ENCODE results near the gene RAPGEF5. TPM values are rescaled to one million over a fixed set of nuclear protein-coding genes. Genes with fewer than 3 reads are reported as not detected.

The RAPGEF5 gene
- total and polyA plus RNA-seq, 8 donors = 1.5 to 190 (median 12.7) TPM

GRCh38 chr7:22323714-22324113, 33.2 kb downstream of the RAPGEF5 start:
- no peak for DNase-seq
- TF ChIP-seq, protein P1, sequence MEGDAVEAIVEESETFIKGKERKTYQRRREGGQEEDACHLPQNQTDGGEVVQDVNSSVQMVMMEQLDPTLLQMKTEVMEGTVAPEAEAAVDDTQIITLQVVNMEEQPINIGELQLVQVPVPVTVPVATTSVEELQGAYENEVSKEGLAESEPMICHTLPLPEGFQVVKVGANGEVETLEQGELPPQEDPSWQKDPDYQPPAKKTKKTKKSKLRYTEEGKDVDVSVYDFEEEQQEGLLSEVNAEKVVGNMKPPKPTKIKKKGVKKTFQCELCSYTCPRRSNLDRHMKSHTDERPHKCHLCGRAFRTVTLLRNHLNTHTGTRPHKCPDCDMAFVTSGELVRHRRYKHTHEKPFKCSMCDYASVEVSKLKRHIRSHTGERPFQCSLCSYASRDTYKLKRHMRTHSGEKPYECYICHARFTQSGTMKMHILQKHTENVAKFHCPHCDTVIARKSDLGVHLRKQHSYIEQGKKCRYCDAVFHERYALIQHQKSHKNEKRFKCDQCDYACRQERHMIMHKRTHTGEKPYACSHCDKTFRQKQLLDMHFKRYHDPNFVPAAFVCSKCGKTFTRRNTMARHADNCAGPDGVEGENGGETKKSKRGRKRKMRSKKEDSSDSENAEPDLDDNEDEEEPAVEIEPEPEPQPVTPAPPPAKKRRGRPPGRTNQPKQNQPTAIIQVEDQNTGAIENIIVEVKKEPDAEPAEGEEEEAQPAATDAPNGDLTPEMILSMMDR (IDR thresholded peaks at IDR 0.05) = no peak
- TF ChIP-seq POLR2AphosphoS5 (IDR thresholded peaks at IDR 0.05) (no peak), POLR2A (IDR thresholded peaks at IDR 0.05) (no peak), EP300 (IDR thresholded peaks at IDR 0.05) (no peak)
- Histone ChIP-seq H3K36me3 (no peaks in the 10 kb centered on the region), H3K9me3 (no peaks in the 10 kb centered on the region), H3K27ac (no peak overlapping the region), H3K27me3 (no peaks in the 10 kb centered on the region), H3K4me1 (no peaks in the 10 kb centered on the region), H3K4me3 (no peak overlapping the region)
- WGBS, 5 donors = 88 to 94% (median 92%) methylated on average over 2 of the region's 2 CpGs
- intact Hi-C loops (cut with DNase I; ENCODE audit: low total_unique reads) = no loop called here

GRCh38 chr7:22320416-22320815, 36.5 kb downstream of the RAPGEF5 start:
- Histone ChIP-seq H3K4me1 (no peaks in the 10 kb centered on the region), H3K9me3 (no peaks in the 10 kb centered on the region), H3K27me3 (no peaks in the 10 kb centered on the region), H3K27ac (no peak overlapping the region), H3K4me3 (no peak overlapping the region), H3K36me3 (no peaks in the 10 kb centered on the region)
- DNase-seq = no peak
- WGBS, 5 donors = 65 to 87% (median 85%) methylated on average over 2 of the region's 2 CpGs
- intact Hi-C loops (cut with DNase I; ENCODE audit: low total_unique reads) = no loop called here
- TF ChIP-seq EP300 (IDR thresholded peaks at IDR 0.05) (no peak), POLR2A (IDR thresholded peaks at IDR 0.05) (no peak), POLR2AphosphoS5 (IDR thresholded peaks at IDR 0.05) (no peak)
- TF ChIP-seq, protein P1 (IDR thresholded peaks at IDR 0.05) = no peak

- DNase-seq = no peak
- H3K4me1 ChIP-seq = no peaks in the 10 kb centered on the region
- H3K36me3 ChIP-seq = no peaks in the 10 kb centered on the region
- H3K27ac ChIP-seq = no peak overlapping the region
- 55 to 69% (median 62%) methylated on average over 7 of the region's 7 CpGs for WGBS, 5 donors
- H3K9me3 ChIP-seq = no peaks in the 10 kb centered on the region
- H3K4me3 ChIP-seq = no peak overlapping the region
- TF ChIP-seq POLR2A (IDR thresholded peaks at IDR 0.05) = no peak
- TF ChIP-seq, protein P1 (IDR thresholded peaks at IDR 0.05) = no peak
- TF ChIP-seq EP300 (IDR thresholded peaks at IDR 0.05) = no peak
- TF ChIP-seq POLR2AphosphoS5 (IDR thresholded peaks at IDR 0.05) = no peak
- intact Hi-C loops (cut with DNase I; ENCODE audit: low total_unique reads) = no loop called here
- H3K27me3 ChIP-seq = no peaks in the 10 kb centered on the region
Observed at GRCh38 chr7:22319424-22320403, 37.2 kb downstream of the RAPGEF5 start.

DNA sequence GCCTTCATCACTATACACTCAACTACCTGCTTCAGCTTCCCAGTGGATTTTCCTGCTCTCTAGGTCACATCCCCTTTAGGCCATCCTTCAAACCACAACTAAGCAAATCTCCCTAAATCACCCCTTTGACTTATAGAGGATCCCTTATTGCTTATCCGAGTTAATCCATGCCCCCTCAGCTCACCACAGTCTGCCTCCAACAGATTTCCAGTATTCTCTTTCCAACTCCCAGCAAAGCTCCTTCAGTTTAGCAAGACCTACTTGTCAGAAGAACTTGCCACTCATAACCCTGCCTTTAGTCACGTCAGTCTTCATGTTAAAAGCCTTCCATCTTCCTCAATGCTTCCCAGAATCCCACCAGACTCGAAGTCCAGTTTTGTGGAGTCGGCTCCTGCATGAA, 38.6 kb downstream of the RAPGEF5 start:
- intact Hi-C loops (cut with DNase I; ENCODE audit: low total_unique reads) = no loop called here
- Histone ChIP-seq H3K36me3 (no peaks in the 10 kb centered on the region), H3K4me3 (no peak overlapping the region), H3K4me1 (no peaks in the 10 kb centered on the region), H3K27me3 (no peaks in the 10 kb centered on the region), H3K27ac (no peak overlapping the region), H3K9me3 (no peaks in the 10 kb centered on the region)
- TF ChIP-seq POLR2A (IDR thresholded peaks at IDR 0.05) (no peak), EP300 (IDR thresholded peaks at IDR 0.05) (no peak), POLR2AphosphoS5 (IDR thresholded peaks at IDR 0.05) (no peak)
- TF ChIP-seq, protein P1 (IDR thresholded peaks at IDR 0.05) = no peak
- WGBS, 5 donors = 86 to 94% (median 90%) methylated on average over 4 of the region's 4 CpGs
- no peak for DNase-seq

All from stomach (tissue), 9 donors.